ENCODE measurements around the gene RELL2.

Gene RELL2

GRCh38 chr5:141650851-141651727, 14.3 kb downstream of the RELL2 start, which contains the start of gene FCHSD1:
Gene FCHSD1 (minus strand): TSS chr5:141651418. CDS start chr5:141651368, 50 bp downstream.
- peak; percentile 89 for DNase-seq

- DNase-seq: no peak
Measured at GRCh38 chr5:141651728-141652105, 14.9 kb downstream of the RELL2 start.

DNA sequence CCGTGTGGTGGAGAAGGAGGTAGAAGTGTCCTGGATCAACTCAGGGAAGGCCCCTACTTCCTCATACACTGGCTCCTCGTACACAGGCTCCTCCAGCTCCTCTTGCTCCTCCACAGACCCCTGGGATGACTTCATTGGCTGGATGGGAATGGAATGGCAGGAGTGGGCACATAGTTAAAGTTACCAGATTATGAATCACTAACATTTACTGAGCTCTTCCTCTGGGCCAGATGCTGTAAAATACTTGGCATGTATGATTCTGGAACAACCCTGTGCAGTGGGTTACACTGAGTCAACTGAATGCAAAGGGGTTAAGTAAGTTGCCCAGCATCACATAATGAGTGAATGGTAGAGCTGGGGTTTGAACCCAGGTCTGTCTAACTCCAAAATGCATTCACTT, 17.5 kb downstream of the RELL2 start:
- DNase-seq: no peak

GRCh38 chr5:141655020-141655419, 18.2 kb downstream of the RELL2 start:
- no peak for DNase-seq

GRCh38 chr5:141656396-141656795, 19.6 kb downstream of the RELL2 start:
- no peak for DNase-seq

- DNase-seq: no peak
Measured at GRCh38 chr5:141657404-141657803, 20.6 kb downstream of the RELL2 start.

- DNase-seq: no peak
Measured at GRCh38 chr5:141657937-141658545, 21.2 kb downstream of the RELL2 start.

DNA sequence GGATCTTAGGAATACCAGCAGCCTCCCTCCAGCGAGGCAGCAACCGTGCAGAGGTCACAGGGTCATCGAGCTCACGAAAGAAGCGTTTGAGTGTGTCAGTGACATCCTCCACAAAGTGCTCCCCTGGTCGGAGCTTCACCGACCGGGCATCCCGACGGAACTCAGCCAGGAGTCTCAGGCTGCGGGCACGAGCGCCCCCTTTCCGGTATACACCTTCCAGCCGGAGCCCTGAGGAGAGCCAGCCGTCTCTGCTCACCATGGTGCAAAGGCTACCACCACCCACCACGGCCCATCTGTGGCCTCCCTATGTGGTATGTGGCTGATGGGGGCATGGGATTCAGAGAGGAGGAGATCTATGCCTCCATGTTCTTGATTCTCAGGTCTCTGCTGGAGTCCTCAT, 25.2 kb downstream of the RELL2 start:
- DNase-seq: no peak

DNA sequence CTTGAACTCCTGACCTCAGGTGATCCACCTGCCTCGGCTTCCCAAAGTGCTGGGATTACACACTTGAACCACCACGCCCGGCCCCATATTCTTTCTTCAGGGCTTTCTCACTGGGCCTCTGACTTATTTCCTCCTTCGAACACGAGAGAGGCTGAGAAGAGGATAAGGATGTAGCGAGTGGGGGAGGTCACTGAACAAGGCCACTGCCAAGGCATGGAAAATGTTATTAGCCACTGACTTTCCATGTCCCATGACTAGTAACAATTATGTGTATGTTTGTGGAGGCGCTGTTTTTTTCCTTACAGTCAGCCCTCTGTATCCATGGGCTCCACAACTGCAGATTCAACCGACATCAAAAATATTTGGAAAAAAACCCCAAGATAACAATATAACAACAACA, 26.7 kb downstream of the RELL2 start:
- DNase-seq: no peak

GRCh38 chr5:141664733-141665461, 28.1 kb downstream of the RELL2 start:
- peak; percentile 76 for DNase-seq

- DNase-seq: no peak
Measured at GRCh38 chr5:141665995-141666940, 29.5 kb downstream of the RELL2 start.

DNA sequence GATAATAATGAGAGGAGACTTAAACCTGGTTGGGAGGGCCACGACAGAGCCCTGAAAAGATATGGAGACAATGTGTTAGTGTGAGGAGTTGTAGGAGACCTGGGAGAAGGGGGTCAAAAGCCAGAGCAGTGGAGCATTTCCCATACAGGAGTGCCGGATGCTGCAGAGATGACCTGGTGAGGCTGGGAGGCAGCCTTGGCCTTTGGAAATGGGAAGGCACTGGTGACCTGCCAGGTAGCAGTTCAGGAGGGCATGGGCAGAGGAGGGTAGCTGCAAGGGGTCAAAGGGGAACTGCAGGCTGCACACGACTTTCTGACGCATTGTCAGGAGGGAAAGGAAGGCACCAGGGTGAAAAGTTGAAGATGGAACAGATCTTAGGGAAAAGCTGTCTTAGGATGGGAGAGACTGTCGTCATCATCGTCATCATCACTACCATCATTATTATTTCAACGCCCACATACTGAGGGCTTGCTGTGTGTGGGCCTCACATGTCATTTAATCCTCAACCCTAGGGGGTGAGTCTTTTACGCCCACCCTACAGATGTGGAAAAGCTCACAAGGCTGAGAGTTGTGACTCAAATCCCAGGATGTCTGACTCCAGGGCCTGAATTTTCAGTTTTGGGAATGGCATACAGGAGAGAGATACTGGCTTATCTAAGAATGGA, 31.9 kb downstream of the RELL2 start:
- no peak for DNase-seq

- no peak for DNase-seq
Measured at GRCh38 chr5:141669520-141669919, 32.7 kb downstream of the RELL2 start.

- DNase-seq: no peak
Measured at GRCh38 chr5:141672071-141672840, 35.5 kb downstream of the RELL2 start.

DNA sequence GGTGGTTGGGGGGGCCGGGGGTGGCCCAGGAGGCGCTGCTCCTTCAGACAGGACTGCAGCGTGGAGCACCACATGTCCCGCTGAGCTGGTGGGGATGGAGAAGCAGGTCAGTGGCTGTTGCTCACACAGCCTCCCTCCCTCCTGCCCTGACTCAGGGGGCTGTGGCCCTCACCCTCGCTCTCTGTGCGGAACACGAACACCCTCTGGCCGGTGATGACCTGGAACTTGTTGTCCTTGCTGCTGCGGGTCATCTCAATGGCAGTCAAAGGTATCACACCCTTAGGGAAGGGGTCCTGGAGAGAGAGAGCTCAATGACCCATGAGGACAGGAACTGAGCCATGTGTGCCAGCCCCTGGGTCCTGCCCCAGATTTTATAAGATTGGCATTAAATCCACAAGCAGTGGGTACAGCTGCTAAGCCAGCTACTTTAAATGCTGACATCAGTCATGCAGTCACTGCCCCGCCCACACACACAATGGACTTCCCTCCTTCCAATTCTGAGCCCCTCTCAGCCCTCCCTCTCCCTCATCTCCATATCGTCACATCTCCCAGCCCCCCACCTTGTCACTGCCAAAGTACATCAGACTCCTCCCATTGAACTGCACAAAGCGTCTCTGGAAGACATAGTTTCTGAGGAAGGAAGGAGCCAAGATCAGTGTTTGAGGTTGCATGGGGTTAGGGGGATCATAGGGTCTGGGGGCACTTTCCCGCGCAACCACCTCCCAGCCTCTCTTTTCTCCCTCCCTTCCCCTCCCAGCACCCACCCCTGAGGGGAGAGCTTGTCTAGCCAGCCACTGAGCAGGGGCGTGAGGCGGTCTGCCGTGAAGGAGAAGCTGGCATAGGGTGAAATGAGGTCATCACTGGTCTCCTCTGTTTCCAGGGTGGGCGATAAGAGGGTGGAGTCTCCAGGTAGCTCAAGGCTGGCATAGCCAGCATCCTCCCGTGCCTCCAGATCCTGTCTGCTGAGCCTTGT, 36.3 kb downstream of the RELL2 start:
- DNase-seq: no peak

GRCh38 chr5:141674747-141675146, 38.0 kb downstream of the RELL2 start:
- DNase-seq: no peak

- DNase-seq: no peak
Measured at GRCh38 chr5:141675672-141676071, 38.9 kb downstream of the RELL2 start.

DNA sequence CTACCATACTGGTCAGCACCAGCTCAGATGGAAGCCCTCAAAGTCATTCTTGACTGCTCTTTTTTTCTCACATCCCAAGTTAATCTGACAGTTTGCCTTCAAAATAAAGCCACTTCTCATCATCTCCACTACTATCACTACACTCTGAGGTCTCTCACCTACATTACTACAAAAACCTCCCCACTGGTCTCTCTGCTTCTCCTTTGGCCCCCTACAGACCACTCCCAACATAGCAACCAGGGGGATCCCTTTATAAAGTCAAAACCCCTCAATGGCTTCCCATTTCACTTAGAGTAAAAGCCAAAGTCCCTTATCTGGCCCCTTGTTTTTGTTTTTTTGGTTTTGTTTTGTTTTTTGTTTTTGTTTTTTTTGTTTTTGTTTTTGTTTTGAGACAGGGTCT, 40.6 kb downstream of the RELL2 start:
- DNase-seq: no peak

- no peak for DNase-seq
Measured at GRCh38 chr5:141680178-141680577, 43.4 kb downstream of the RELL2 start.

GRCh38 chr5:141680751-141681201, 44.0 kb downstream of the RELL2 start:
- DNase-seq: no peak
